Retina (tissue), 1 donor: ENCODE measurements around the gene GABRB1.

Source experiments
- DNase-seq: peaks from one replicate; pipeline ENCODE4 v3.0.0-alpha.2; 2016

GABRB1 gene

DNA sequence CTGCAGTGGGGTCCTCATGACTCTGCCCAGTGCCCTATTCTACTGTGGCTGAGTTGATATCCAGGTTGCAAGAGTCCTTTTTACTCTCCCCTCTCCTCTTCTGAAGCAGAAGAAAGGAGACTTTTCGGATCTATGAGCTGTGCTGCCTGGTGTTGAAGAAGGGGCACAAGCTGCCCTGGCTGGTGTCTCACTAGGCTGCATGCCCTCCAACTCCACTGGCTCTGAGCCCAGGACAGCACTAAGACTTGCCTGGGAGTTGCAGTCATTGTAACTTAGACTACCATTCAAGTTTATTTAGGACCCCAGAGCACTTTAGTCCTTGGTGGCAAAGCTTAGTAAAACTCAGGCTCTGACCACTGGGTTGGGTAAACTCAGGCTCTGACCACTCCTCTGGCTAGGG lies 89.4 kb downstream of the GABRB1 start:
- no peak for DNase-seq

DNA sequence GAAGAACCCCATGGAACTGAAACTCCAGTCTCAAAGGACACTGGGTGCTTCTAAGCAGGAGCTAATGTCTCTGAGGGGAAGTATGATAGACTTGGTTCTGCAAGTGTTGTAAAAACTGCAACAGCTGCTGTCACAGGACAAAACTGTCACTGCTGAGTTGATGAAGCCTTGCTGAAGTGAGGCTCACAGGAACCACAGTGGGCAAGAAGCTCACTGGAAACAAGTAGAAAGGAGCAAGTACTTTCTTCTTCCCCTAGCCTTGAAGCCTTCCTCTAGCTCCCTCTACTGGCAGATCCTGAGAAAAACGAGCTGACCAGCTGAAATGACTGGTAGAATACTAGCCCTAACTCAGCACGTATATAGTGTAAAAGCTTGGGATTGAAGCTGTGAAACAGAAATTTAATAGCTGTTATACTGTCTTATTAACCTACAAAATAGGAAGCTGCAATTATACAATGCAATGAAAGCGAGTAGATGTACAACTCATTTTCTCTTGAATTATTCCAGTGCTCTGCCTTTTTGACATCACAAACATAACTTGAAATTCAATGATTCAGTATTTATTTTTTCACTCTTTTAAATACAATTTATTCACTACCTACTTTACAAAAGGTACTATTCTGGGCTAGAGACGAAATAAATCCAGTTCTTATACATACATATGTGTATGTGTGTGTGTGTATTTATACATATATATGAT lies 91.4 kb downstream of the GABRB1 start:
- DNase-seq: peak; percentile 60

DNA sequence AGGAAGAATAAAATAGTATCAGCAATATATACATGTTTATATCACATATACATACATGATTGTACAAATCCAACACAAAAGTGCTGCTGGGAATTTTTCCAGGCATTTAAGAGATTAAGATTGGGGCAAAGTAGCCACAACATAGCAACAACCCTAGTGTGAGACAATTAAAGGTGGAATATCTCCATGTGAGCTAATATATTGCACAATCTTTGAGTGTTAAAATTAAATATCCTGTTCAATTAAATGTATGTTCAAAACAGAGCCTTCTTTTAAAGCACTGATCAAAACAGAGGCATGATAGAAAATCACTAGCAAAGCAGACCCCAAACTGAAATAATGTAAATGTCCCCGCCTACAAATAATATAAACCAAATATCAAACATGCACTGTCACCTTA lies 97.6 kb downstream of the GABRB1 start:
- no peak for DNase-seq

GRCh38 chr4:47135210-47135609 lies 103.8 kb downstream of the GABRB1 start:
- no peak for DNase-seq

GRCh38 chr4:47143261-47143660 lies 111.9 kb downstream of the GABRB1 start:
- DNase-seq: no peak

DNA sequence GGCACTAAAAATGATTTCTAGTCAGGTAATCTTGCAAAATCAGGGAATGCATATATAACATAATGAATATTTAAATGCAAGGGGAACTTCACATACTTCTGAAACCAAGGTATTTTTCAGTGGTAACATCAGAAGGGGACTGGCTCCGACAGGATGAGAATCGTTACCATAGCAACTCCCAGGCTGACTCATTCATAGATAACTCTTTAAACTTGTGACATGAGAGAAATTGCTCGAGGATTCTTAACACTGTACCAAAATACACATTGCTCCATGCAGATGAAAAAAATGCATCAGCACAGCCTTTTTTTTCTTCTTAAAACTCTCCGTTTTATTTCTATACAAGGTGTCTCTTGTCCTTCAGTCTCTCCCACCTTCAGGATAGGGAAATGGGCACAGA lies 114.3 kb downstream of the GABRB1 start:
- DNase-seq: no peak

GRCh38 chr4:47154816-47155370 lies 123.5 kb downstream of the GABRB1 start:
- DNase-seq: no peak

GRCh38 chr4:47155919-47156318 lies 124.6 kb downstream of the GABRB1 start:
- DNase-seq: no peak

- DNase-seq: no peak
Observed at GRCh38 chr4:47160095-47160494, 128.7 kb downstream of the GABRB1 start.

GRCh38 chr4:47167081-47168035 lies 136.0 kb downstream of the GABRB1 start:
- DNase-seq: no peak

DNA sequence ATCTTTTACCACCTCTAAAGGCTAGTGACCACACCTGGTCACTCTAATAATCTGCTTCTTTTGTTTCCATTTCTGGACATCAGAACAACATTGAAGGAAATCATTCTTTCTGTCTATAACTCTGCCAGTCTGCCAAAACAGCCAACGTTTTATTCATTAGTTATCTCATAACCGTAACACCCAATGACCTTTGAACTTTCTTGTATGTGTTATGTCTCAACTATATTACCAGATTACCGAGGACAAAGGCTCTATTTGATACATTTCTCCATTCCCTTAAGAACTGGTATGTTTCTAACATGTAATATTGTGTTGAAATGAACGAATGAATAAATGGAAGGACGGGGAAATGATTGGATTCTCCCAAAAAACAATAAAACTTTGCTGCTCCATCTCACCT lies 152.7 kb downstream of the GABRB1 start:
- DNase-seq: no peak

DNA sequence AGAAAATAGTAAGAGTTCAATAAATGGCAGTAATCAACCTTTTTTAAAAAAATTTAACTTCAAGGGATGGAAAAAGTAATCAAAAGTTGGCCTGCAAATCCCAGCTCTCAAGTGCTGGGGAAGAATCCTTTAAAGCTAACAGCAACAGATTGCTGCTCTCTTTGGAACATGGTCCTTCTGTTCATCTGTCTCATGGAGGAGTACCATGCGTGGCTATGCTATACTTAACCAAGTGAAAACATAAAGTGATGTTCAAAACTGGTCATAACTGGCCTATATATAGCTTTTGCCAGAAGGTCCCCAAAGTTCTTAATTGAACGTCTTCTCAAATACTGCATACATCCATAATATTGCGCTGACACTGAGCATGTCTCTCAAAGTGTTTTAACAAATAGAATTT lies 154.4 kb downstream of the GABRB1 start:
- no peak for DNase-seq

- no peak for DNase-seq
Observed at GRCh38 chr4:47187608-47188007, 156.2 kb downstream of the GABRB1 start.

DNA sequence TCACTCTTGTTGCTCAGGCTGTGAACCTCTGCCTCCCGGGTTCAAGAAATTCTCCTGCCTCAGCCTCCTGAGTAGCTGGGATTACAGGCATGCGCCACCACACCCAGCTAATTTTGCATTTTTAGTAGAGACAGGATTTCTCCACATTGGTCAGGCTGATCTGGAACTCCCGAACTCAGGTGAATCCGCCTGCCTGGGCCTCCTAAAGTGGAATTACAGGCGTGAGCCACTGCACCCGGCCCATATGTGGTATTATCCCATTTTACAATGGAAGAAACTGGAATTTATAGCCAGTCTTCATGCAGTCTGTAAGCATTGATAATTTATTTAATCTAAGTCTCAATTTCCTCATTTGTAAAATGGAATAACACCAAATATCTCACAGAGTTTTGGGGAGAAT lies 161.8 kb downstream of the GABRB1 start:
- no peak for DNase-seq

GRCh38 chr4:47194036-47194737 lies 162.8 kb downstream of the GABRB1 start:
- DNase-seq: no peak

GRCh38 chr4:47195706-47196105 lies 164.3 kb downstream of the GABRB1 start:
- DNase-seq: no peak

- DNase-seq: no peak
Observed at GRCh38 chr4:47198791-47199190, 167.4 kb downstream of the GABRB1 start.

DNA sequence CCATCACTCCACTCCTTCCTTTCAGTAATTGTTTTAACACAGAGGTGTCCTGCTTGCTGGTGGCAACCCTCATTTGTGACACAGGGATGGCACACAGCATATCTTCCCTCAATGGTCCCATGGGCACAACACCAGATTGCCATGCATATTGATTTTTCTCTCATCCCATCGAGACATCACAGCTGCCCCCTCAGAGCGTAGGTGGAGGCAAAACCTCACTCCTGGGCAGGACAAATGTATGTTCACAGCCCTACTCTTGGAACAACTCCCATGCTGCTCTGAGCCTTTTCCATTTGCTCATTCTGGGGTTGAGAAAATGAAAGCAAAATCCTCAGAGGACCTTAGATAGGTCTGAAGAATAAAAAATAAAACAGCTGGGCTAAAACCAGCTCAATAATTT lies 172.2 kb downstream of the GABRB1 start:
- DNase-seq: no peak

GRCh38 chr4:47207555-47207954 lies 176.2 kb downstream of the GABRB1 start:
- DNase-seq: no peak

DNA sequence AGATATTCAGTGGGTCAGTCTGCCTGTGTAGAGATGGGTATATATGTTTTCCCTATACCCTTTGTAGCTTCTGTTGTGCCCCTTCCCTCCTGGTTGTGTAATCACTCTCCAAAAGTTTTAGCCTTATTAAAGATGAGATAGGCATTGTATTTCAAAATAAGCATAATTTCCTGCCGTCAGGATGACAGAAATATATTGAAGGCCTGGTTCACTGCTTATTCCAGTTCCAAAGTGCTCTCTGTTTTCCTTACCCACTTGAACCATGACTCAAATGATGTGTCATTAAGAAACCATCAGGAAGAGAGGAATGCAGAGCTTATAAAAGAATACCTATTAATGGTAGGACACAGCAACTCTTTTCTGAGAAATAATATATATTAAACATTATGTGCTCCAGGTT lies 178.5 kb downstream of the GABRB1 start:
- no peak for DNase-seq

DNA sequence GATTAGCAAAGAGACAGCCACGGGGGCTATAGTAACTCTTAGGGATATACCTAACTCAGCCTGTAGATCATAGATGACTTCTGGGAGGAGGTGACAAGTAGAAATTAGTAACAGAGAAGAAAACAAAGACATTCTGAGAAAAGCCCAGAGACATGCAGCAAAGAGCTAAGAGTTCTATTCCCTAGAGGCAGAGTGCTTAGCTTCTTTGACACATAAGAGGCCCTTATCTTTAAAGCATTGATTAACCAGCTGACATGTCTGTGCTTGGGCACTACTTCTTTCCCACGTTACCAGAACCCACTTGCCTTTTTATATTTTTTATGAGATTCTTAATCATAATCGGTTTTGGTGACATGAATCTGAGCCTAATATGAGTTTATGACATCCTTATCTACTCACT lies 179.5 kb downstream of the GABRB1 start:
- no peak for DNase-seq

GRCh38 chr4:47213106-47213505 lies 181.7 kb downstream of the GABRB1 start:
- DNase-seq: no peak

DNA sequence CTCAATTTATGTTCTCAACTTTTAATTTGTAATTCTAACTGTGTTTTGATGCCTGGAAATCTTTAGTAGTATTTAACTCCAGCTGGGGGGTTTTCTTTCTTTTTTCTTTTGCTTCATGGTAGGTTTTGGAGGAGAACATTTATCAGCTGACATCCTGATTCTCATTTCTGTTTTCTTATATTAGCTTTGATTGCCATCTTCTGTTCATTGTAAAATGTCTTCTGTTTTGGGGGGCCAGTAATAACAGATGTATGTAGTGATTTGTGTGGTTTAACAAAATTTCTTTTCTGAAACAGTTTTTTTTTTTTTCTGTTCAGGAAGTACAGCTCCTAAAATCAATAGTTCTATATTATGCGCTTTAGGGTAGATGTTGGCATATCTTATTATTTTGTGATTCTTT lies 182.2 kb downstream of the GABRB1 start:
- no peak for DNase-seq
